Cardiac fibroblast (primary cell): ENCODE data around the gene RFK.
"Not testable (repeated sequence)": the region's sequence is repeated elsewhere in the genome, so short reads cannot be mapped to it uniquely, and the experiment has no call there.

Experiments used
- DNase-seq, 2 donors: peaks; one replicate each; pipeline versions ENCODE4 v3.0.0 to v3.0.0-alpha.2; 2010; ENCODE audit warnings: low read depth in 2 of 2
- H3K4me3 ChIP-seq, 2 donors: replicated peaks in 1 of 2; 1 replicate in 1 of 2; 2 replicates in 1 of 2; pipeline ENCODE4 v1.5.1; 2011; ENCODE audit warnings: low read depth in 2 of 2, low read length in 2 of 2, mild to moderate bottlenecking in 2 of 2, moderate library complexity in 1 of 2
- CTCF ChIP-seq: IDR thresholded peaks from one replicate; pipeline ENCODE4 v1.5.1; 2011; ENCODE audit warnings: low read depth, mild to moderate bottlenecking, low read length, inconsistent platforms

RFK gene

GRCh38 chr9:76394195-76394959 is at the start of gene RFK:
Gene RFK (minus strand): TSS chr9:76394426. CDS start chr9:76394171, 255 bp downstream.
- DNase-seq: peak; percentile 94 to 97
- H3K4me3 ChIP-seq: peak within 1 kb of the TSS; percentile 82 to 91
- TF ChIP-seq CTCF: no peak

- H3K4me3 ChIP-seq: no peak overlapping the region
- TF ChIP-seq CTCF: no peak
- no peak for DNase-seq
Measured at GRCh38 chr9:76443887-76444286, 49.7 kb upstream of the RFK start.

- no peak overlapping the region for H3K4me3 ChIP-seq
- no peak for TF ChIP-seq CTCF
- peak; percentile 35 to 88 for DNase-seq
Measured at GRCh38 chr9:76441551-76442322, 47.5 kb upstream of the RFK start.

- no peak for TF ChIP-seq CTCF
- DNase-seq: no peak
- H3K4me3 ChIP-seq: no peak overlapping the region
Measured at GRCh38 chr9:76438841-76439588, 44.8 kb upstream of the RFK start.

GRCh38 chr9:76437017-76437699 is 42.9 kb upstream of the RFK start:
- not testable (repeated sequence) for H3K4me3 ChIP-seq, DNase-seq

GRCh38 chr9:76434897-76435296 is 40.7 kb upstream of the RFK start:
- not testable (repeated sequence) for DNase-seq, H3K4me3 ChIP-seq

- peak; percentile 20 to 68 for DNase-seq
- TF ChIP-seq CTCF: no peak
Measured at GRCh38 chr9:76433836-76434235, 39.6 kb upstream of the RFK start.

More at GRCh38 chr9:76433836-76434235, 39.6 kb upstream of the RFK start:
- no peak overlapping the region for H3K4me3 ChIP-seq
